Panc1 (cell line): ENCODE results near the gene TEDC1. TPM values are rescaled to one million over a fixed set of nuclear protein-coding genes. Genes with fewer than 3 reads are reported as not detected.

Experiments
- ATAC-seq: fragments of 200-7000 bp; cut with Tn5 transposase; 2 replicates; pipeline ENCODE4 v1.9.1; 2020; ENCODE audit warnings: mild to moderate bottlenecking, moderate library complexity
- BruUV-seq: library from RNA; stranded (reverse); fragments of 400-500 nt; replicated peaks from 2 replicates; lab custom pipeline; 2021; lab: Mats Ljungman, UMichigan
- CTCF ChIA-PET: fragments of 300-600 bp; sonication (Branson Sonifier 250); formaldehyde crosslinking; loops from one replicate; lab custom pipeline; 2022; ENCODE audit warnings: antibody characterized with exemption; lab: Charles Lee
- POLR2A ChIA-PET: fragments of 300-600 bp; sonication (Branson Sonifier 250); formaldehyde crosslinking; loops from one replicate; lab custom pipeline; 2022; ENCODE audit warnings: antibody characterized with exemption; lab: Charles Lee
- DNase-seq: peaks from one replicate; pipeline ENCODE4 v3.0.0-alpha.2; 2010; ENCODE audit warnings: low read depth, low spot score
- H3K27ac ChIP-seq: 2 replicates; pipeline ENCODE4 v1.5.1; 2011; ENCODE audit warnings: mild to moderate bottlenecking, low read length, inconsistent platforms
- H3K27me3 ChIP-seq: fragments of 200-500 bp; sonication (Bioruptor generic); 2 replicates; pipeline ENCODE4 v1.6.0; 2014; ENCODE audit warnings: low read length, inconsistent platforms; ENCODE audit not compliant: control insufficient read depth, insufficient read depth
- H3K36me3 ChIP-seq: fragments of 200-500 bp; sonication (Bioruptor generic); 2 replicates; pipeline ENCODE4 v1.5.1; 2014; ENCODE audit warnings: inconsistent platforms, mild to moderate bottlenecking, low read length, moderate library complexity; ENCODE audit not compliant: control insufficient read depth, insufficient read depth
- H3K4me1 ChIP-seq: 2 replicates; pipeline ENCODE4 v1.5.1; 2011; ENCODE audit warnings: inconsistent platforms, mild to moderate bottlenecking, low read length, moderate library complexity; ENCODE audit not compliant: control insufficient read depth, insufficient read depth
- H3K4me3 ChIP-seq, 2 experiments: 2 replicates each; pipeline ENCODE4 v1.5.1; 2011 to 2012; ENCODE audit warnings: low read depth in 2 of 2, low read length in 2 of 2, mild to moderate bottlenecking in 2 of 2, inconsistent platforms in 1 of 2, moderate library complexity in 1 of 2
- H3K9me3 ChIP-seq: fragments of 200-500 bp; sonication (Bioruptor generic); 2 replicates; pipeline ENCODE4 v1.5.1; 2014; ENCODE audit warnings: low read depth, mild to moderate bottlenecking, inconsistent platforms, low read length, moderate library complexity; ENCODE audit not compliant: control insufficient read depth, insufficient read depth
- POLR2AphosphoS5 ChIP-seq: IDR thresholded peaks from 2 replicates; pipeline ENCODE4 v1.6.1; 2012; ENCODE audit warnings: mild to moderate bottlenecking, low read depth, low read length, moderate library complexity
- SIN3A ChIP-seq: IDR thresholded peaks from 2 replicates; pipeline ENCODE4 v1.6.1; 2012; ENCODE audit warnings: low read depth, mild to moderate bottlenecking, low read length, moderate library complexity, borderline replicate concordance; ENCODE audit not compliant: insufficient read depth
- TCF7L2 ChIP-seq: IDR thresholded peaks from 2 replicates; pipeline ENCODE4 v1.6.1; 2011; ENCODE audit warnings: mild to moderate bottlenecking, low read depth, low read length, inconsistent platforms
- in situ Hi-C: cut with HindIII; loops from 2 replicates; pipeline ENCODE4 v1.10.0; 2016; ENCODE audit warnings: low sequenced_read_pairs, low pct_unique_long_range_greater_than_20kb
- intact Hi-C: fragments of 100-400 bp; cut with micrococcal nuclease; formaldehyde crosslinking; loops from one replicate; pipeline ENCODE4 v1.10.0; 2022; ENCODE audit not compliant: unreplicated experiment
- total RNA-seq: library from RNA; stranded (reverse); gene quantifications from one replicate; pipeline ENCODE4 v1.2.1, GENCODE V29; 2021; ENCODE audit not compliant: unreplicated experiment
- TF ChIP-seq, protein P1 (sequence below): fragments of 450-650 bp; IDR thresholded peaks from 2 replicates; pipeline ENCODE4 v1.5.1; 2017; ENCODE audit warnings: mild to moderate bottlenecking
- TF ChIP-seq, protein P2 (sequence below), 2 experiments: IDR thresholded peaks; 2 replicates each; pipeline ENCODE4 v1.6.1; 2011 to 2012; ENCODE audit warnings: low read depth in 2 of 2, control low read depth in 1 of 2, low read length in 1 of 2, mild to moderate bottlenecking in 1 of 2, moderate library complexity in 1 of 2; ENCODE audit not compliant: insufficient read depth in 1 of 2

The TEDC1 gene
- total RNA-seq, 1 experiment from 2014 or later = 47.8 TPM

DNA sequence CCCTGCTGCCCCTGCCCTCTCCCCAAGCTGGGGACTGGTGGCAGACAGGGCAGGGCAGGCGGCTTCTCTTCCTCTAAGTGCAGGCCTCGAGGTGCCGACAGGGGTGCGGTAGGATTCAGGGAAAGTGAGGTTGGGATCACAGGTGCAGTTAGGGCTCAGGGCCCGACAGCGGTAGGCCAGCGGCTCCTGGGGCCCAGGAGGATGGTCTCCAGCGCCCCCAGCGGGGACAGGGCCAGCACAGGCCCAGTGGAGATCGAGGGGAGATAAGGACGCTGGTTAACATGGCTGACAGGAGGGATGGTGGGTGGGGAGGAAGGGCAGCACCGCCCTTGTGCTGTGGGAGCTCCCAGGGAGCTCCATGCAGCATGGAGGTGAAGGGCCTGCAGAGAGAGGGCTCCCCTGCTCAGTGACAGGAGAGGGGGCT, 5.3 kb upstream of the TEDC1 start:
- TF ChIP-seq POLR2AphosphoS5 = no peak
- TF ChIP-seq, protein P1, sequence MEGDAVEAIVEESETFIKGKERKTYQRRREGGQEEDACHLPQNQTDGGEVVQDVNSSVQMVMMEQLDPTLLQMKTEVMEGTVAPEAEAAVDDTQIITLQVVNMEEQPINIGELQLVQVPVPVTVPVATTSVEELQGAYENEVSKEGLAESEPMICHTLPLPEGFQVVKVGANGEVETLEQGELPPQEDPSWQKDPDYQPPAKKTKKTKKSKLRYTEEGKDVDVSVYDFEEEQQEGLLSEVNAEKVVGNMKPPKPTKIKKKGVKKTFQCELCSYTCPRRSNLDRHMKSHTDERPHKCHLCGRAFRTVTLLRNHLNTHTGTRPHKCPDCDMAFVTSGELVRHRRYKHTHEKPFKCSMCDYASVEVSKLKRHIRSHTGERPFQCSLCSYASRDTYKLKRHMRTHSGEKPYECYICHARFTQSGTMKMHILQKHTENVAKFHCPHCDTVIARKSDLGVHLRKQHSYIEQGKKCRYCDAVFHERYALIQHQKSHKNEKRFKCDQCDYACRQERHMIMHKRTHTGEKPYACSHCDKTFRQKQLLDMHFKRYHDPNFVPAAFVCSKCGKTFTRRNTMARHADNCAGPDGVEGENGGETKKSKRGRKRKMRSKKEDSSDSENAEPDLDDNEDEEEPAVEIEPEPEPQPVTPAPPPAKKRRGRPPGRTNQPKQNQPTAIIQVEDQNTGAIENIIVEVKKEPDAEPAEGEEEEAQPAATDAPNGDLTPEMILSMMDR = peak; percentile 78
- Histone ChIP-seq H3K9me3 (no peaks in the 10 kb centered on the region), H3K27ac (peak overlapping the region; percentile 63), H3K27me3 (no peaks in the 10 kb centered on the region), H3K4me3 (peak overlapping the region in 1 of 2 experiments; percentile 67; a peak in 2 of 4 replicates), H3K4me1 (peaks cover 46% of the 10 kb centered on the region), H3K36me3 (no peaks in the 10 kb centered on the region; the same call in 1 of the 2 replicates)
- no peak for DNase-seq
- BruUV-seq = no TSS peak
- ATAC-seq = peak; percentile 9
- in situ Hi-C loops = no loop called here
- CTCF ChIA-PET = interaction anchor here (1.5 kb wide), 1 partner anchor 17 kb away, joined by 3 read pairs; no protein-coding TSS in a partner anchor
- POLR2A ChIA-PET = no interaction called here
- intact Hi-C loops = loop anchor here (10.0 kb wide), 1 partner anchor 111 kb away; no protein-coding TSS in a partner anchor

DNA sequence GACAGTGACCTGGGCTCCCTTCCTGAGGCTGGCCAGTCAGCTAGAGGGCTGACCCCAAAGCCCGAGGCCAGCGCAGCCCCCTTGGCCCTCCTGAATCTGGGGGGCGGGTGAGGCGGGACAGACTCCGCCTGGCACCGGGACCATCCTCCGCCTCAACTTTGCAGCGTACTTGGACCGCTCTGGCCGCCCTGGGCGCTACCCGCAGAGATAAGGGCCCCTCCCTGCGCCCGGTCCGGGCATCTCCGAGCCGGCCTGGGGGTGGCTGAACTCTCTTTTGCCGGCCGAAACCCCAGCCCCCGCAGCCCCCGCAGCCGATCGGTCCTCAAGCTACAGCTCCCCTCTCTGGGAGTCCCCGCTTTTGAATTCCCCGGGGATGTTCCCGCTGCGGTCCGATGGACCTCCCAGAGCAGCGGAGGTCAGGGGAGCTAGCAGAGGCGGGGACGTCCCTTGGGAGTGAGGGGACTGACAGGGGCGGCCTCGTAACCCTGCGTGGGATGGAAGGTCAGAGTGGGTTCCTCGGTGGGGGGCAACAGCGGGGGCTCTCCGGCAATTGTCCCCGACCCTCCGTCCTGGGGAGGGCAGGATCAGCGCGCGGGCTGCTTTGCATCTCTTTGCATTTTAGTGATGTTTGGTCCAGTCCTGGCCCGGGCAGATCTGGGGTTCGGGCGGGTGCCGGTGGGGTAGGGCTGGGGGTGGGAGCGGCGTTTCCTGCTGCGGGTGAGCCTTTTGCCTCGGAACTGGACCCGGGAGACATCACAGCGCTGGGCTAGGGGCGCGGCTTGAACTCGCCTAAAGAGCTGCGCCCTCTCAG, 4.7 kb upstream of the TEDC1 start, which contains the start of gene CRIP1:
Gene CRIP1 (plus strand): TSS at position 724 of the 811 bp plus-strand sequence. CDS start 374 bp downstream, outside the sequence.
- TF ChIP-seq POLR2AphosphoS5 = no peak
- TF ChIP-seq SIN3A = no peak
- TF ChIP-seq, protein P2, sequence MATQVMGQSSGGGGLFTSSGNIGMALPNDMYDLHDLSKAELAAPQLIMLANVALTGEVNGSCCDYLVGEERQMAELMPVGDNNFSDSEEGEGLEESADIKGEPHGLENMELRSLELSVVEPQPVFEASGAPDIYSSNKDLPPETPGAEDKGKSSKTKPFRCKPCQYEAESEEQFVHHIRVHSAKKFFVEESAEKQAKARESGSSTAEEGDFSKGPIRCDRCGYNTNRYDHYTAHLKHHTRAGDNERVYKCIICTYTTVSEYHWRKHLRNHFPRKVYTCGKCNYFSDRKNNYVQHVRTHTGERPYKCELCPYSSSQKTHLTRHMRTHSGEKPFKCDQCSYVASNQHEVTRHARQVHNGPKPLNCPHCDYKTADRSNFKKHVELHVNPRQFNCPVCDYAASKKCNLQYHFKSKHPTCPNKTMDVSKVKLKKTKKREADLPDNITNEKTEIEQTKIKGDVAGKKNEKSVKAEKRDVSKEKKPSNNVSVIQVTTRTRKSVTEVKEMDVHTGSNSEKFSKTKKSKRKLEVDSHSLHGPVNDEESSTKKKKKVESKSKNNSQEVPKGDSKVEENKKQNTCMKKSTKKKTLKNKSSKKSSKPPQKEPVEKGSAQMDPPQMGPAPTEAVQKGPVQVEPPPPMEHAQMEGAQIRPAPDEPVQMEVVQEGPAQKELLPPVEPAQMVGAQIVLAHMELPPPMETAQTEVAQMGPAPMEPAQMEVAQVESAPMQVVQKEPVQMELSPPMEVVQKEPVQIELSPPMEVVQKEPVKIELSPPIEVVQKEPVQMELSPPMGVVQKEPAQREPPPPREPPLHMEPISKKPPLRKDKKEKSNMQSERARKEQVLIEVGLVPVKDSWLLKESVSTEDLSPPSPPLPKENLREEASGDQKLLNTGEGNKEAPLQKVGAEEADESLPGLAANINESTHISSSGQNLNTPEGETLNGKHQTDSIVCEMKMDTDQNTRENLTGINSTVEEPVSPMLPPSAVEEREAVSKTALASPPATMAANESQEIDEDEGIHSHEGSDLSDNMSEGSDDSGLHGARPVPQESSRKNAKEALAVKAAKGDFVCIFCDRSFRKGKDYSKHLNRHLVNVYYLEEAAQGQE (IDR thresholded peaks at IDR 0.05; ENCODE audit: insufficient read depth in 1 of 2, low read depth in 2 of 2, low read length in 1 of 2) = no peak
- TF ChIP-seq, protein P1 = no peak; the same call in 1 of the 2 replicates
- no peak for TF ChIP-seq TCF7L2
- Histone ChIP-seq H3K4me3 (peak within 1 kb of the TSS; percentile 58 to 67), H3K27ac (peak within 1 kb of the TSS; percentile 80), H3K4me1 (peaks cover 41% of the 10 kb centered on the region), H3K27me3 (no peaks in the 10 kb centered on the region), H3K36me3 (no peaks in the 10 kb centered on the region; the same call in 1 of the 2 replicates), H3K9me3 (no peaks in the 10 kb centered on the region)
- intact Hi-C loops = loop anchor here (10.0 kb wide), 1 partner anchor 112 kb away; no protein-coding TSS in a partner anchor
- CTCF ChIA-PET = interaction anchor here (1.5 kb wide), 1 partner anchor 17 kb away, joined by 3 read pairs; no protein-coding TSS in a partner anchor
- DNase-seq = no peak
- in situ Hi-C loops = no loop called here
- POLR2A ChIA-PET = no interaction called here
- no TSS peak for BruUV-seq
- no peak for ATAC-seq
